ENCODE data around the gene KSR2.

KSR2 gene

DNA sequence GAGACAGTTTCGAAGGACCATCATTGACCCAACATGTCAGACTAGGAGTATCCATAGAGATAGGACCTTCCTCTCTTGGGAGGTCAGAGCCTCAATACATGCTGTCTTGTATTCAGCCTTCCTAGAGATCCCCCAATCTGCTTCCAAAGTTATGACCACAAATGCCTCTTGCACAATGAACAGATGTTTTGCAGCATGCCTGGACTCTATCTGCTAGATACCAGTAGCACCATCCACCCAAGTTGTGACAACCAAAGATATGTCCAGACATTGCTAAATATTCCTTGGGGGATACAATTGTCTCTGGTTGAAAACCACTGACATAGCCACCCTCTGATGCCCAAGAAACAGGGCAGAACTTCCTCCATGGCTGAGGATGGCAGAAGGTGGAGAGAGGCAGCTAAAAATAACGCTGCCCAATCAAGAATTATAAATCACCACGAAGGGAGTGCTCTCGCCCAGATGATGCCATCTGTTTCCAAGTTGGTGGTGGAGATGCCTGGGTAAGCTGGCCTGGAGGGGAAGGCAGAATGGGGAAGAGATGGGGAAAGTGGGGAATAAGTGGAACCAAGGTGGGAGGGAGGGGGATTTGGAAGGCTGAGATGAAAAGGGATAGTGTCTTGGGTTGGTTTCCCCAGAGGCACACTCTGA, 564.5 kb downstream of the KSR2 start:
- Histone ChIP-seq H3K27me3 (ENCODE audit: control insufficient read depth, insufficient read depth, low read length) (no peaks in the 10 kb centered on the region), H3K27ac (no peak overlapping the region), H2AFZ (no peak overlapping the region), H3K4me3 (ENCODE audit: low read depth, low read length) (no peak overlapping the region), H3K9me3 (ENCODE audit: control insufficient read depth, low read length) (no peaks in the 10 kb centered on the region), H3K36me3 (ENCODE audit: control insufficient read depth, insufficient read depth, low read length) (no peaks in the 10 kb centered on the region), H3K4me1 (no peaks in the 10 kb centered on the region), H3K79me2 (no peaks in the 10 kb centered on the region), H3K9ac (no peak overlapping the region), H3K4me2 (ENCODE audit: low read length) (no peak overlapping the region)
- TF ChIP-seq, protein P1, sequence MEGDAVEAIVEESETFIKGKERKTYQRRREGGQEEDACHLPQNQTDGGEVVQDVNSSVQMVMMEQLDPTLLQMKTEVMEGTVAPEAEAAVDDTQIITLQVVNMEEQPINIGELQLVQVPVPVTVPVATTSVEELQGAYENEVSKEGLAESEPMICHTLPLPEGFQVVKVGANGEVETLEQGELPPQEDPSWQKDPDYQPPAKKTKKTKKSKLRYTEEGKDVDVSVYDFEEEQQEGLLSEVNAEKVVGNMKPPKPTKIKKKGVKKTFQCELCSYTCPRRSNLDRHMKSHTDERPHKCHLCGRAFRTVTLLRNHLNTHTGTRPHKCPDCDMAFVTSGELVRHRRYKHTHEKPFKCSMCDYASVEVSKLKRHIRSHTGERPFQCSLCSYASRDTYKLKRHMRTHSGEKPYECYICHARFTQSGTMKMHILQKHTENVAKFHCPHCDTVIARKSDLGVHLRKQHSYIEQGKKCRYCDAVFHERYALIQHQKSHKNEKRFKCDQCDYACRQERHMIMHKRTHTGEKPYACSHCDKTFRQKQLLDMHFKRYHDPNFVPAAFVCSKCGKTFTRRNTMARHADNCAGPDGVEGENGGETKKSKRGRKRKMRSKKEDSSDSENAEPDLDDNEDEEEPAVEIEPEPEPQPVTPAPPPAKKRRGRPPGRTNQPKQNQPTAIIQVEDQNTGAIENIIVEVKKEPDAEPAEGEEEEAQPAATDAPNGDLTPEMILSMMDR (IDR thresholded peaks at IDR 0.05): no peak

DNA sequence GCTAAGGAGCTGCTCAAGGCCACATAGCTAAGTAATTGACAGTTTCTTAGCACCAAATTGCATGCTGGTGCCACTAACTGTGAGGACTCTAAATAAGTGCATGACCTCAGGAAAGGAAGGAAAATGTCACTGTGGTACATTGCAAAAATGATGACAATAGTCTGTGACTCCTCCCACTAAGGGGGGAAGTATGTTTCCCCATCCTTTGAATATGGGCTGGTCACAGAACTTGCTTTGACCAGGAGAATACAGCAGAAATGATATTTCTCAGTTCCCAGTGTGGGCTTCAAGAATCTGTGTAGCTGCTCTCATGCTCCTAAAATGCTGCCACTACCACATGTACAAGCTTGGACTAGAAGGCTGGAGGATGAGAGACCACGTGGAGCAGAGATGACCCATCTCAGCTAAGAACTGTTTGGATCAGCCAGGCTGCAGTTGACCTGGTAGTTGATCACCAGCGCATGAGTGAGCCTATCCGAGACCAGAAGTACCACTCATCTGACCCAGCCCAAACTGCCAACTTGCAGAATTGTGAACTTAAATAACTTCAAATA, 565.1 kb downstream of the KSR2 start:
- H3K36me3 ChIP-seq (ENCODE audit: control insufficient read depth, insufficient read depth, low read length): no peaks in the 10 kb centered on the region
- TF ChIP-seq, protein P1 (IDR thresholded peaks at IDR 0.05): no peak
- no peak overlapping the region for H3K4me3 ChIP-seq (ENCODE audit: low read depth, low read length)
- no peak overlapping the region for H3K9ac ChIP-seq
- H3K27ac ChIP-seq: no peak overlapping the region
- no peaks in the 10 kb centered on the region for H3K27me3 ChIP-seq (ENCODE audit: control insufficient read depth, insufficient read depth, low read length)
- H3K4me1 ChIP-seq: no peaks in the 10 kb centered on the region
- H3K79me2 ChIP-seq: no peaks in the 10 kb centered on the region
- H3K4me2 ChIP-seq (ENCODE audit: low read length): no peak overlapping the region
- H3K9me3 ChIP-seq (ENCODE audit: control insufficient read depth, low read length): no peaks in the 10 kb centered on the region
- no peak overlapping the region for H2AFZ ChIP-seq

All from parathyroid adenoma (tissue), 2 donors.